Smooth muscle cell (in vitro differentiated cells): ENCODE measurements around the gene AP1M1. TPM values are rescaled to one million over a fixed set of nuclear protein-coding genes. Genes with fewer than 3 reads are reported as not detected.
A peak's percentile ranks its signal among the peaks of the same experiment; 100 is the strongest.

Source experiments
- DNase-seq: peaks from one replicate; lab custom pipeline; 2025; ENCODE audit not compliant: unreplicated experiment; lab: John Stamatoyannopoulos, UW
- H2AFZ ChIP-seq: fragments of 200-600 bp; sonication (generic); 2 replicates; pipeline ENCODE4 v1.6.0; 2016; ENCODE audit warnings: antibody characterized with exemption, low read depth, mild to moderate bottlenecking
- H3F3A ChIP-seq: fragments of 200-600 bp; sonication (generic); 2 replicates; pipeline ENCODE4 v1.6.0; 2017; ENCODE audit warnings: antibody characterized with exemption, low read depth
- H3K27ac ChIP-seq: fragments of 200-600 bp; sonication (generic); 2 replicates; pipeline ENCODE4 v1.5.1; 2016; ENCODE audit warnings: low read depth, mild to moderate bottlenecking
- H3K27me3 ChIP-seq: fragments of 200-600 bp; sonication (generic); 2 replicates; pipeline ENCODE4 v1.6.1; 2016; ENCODE audit warnings: low read depth, mild to moderate bottlenecking
- H3K36me3 ChIP-seq: fragments of 200-600 bp; sonication (generic); 2 replicates; pipeline ENCODE4 v1.5.1; 2016; ENCODE audit warnings: low read depth
- H3K4me1 ChIP-seq: fragments of 200-600 bp; sonication (generic); 2 replicates; pipeline ENCODE4 v1.5.1; 2016; ENCODE audit warnings: low read depth
- H3K4me2 ChIP-seq: fragments of 200-600 bp; sonication (generic); 2 replicates; pipeline ENCODE4 v1.6.0; 2016; ENCODE audit warnings: mild to moderate bottlenecking
- H3K4me3 ChIP-seq: fragments of 200-600 bp; sonication (generic); 2 replicates; pipeline ENCODE4 v1.5.1; 2016; ENCODE audit warnings: mild to moderate bottlenecking
- H3K79me2 ChIP-seq: fragments of 200-600 bp; sonication (generic); 2 replicates; pipeline ENCODE4 v1.6.0; 2016; ENCODE audit warnings: low read depth, mild to moderate bottlenecking
- H3K9ac ChIP-seq: fragments of 200-600 bp; sonication (generic); 2 replicates; pipeline ENCODE4 v1.6.0; 2016; ENCODE audit warnings: low read depth
- H3K9me3 ChIP-seq: fragments of 200-600 bp; sonication (generic); replicated peaks from 2 replicates; pipeline ENCODE4 v1.5.1; 2016; ENCODE audit warnings: low read depth
- H4K20me1 ChIP-seq: fragments of 200-600 bp; sonication (generic); 2 replicates; pipeline ENCODE4 v1.6.0; 2016; ENCODE audit warnings: low read depth
- WGBS: methylation state at CpG from one replicate; pipeline ENCODE4 v1.1.7; 2016; ENCODE audit warnings: low lambda C conversion rate; 5-methylcytosine and 5-hydroxymethylcytosine counted together
- polyA plus RNA-seq: library from polyadenylated mRNA; unstranded; fragments of >200 nt; fragmentation: Nextera tagmentation; extraction: Ambion mirVana; gene quantifications from 2 replicates; pipeline ENCODE4 v1.2.1, GENCODE V29; 2016
- total RNA-seq: library from RNA; depleted of rRNA; stranded (reverse); fragments of >200 nt; gene quantifications from 2 replicates; pipeline ENCODE4 v1.2.3, GENCODE V29; 2014
- TF ChIP-seq, protein P1 (sequence below): fragments of 200-600 bp; sonication (generic); IDR thresholded peaks from 2 replicates; pipeline ENCODE4 v1.5.1; 2017; ENCODE audit warnings: borderline replicate concordance, mild to moderate bottlenecking, antibody characterized with exemption; ENCODE audit not compliant: insufficient read depth, poor library complexity, severe bottlenecking

AP1M1 gene
- 53.8 and 70.6 TPM in 2 replicates for total RNA-seq
- 110 and 119 TPM in 2 replicates for polyA plus RNA-seq

DNA sequence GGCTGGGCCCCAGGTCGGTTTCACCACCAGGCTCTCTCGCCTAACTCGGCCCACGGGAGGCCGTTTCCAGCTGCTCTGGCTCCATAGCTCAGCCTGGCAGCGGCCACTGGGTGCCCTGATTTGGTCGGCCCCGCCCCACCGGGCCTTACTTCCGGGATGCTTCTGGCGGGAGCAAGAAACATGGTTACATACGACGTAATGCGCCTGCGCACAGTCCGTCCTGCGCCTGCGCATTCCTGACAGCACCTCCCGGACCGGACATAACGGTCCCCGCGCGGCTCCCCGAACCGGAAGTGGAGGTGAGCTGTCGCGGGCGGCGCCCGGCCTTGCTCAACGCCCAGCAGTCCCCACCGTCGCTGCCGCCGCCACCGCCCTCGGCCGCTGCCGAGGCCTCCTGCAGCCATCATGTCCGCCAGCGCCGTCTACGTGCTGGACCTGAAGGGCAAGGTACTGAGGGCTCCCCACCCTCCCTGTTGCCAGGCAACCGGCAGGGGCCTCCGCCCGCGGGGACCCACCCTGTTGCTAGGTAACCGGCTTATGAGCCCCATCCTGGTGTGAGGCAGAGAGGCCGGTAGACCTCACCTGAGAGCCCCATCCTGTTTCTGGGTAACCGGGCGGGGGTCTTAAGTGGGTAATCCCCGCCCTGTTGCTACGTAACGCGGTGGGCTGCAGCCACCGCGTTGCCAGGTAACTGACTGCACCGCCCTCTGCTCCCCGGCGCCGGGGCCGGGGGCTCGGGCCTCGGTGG lies at the start of gene AP1M1:
AP1M1 (plus strand) TSS at position 290 of the 748 bp plus-strand sequence; CDS start at position 406, 116 bp downstream.
- Histone ChIP-seq H3K9me3 (no peaks in the 10 kb centered on the region), H3K9ac (peak within 1 kb of the TSS; percentile 84), H3K4me1 (peaks cover 11% of the 10 kb centered on the region), H3K4me2 (peak within 1 kb of the TSS; percentile 99), H2AFZ (peak within 1 kb of the TSS; percentile 88), H3F3A (no peaks in the 10 kb centered on the region), H3K36me3 (no peaks in the 10 kb centered on the region), H3K27ac (peak within 1 kb of the TSS; percentile 44), H3K79me2 (peaks cover 46% of the 10 kb centered on the region), H3K4me3 (peak within 1 kb of the TSS; percentile 97), H3K27me3 (no peaks in the 10 kb centered on the region), H4K20me1 (peaks cover 36% of the 10 kb centered on the region)
- WGBS: under 1% methylated on average over 64 of the region's 65 CpGs
- peak; percentile 95 for DNase-seq
- TF ChIP-seq, protein P1, sequence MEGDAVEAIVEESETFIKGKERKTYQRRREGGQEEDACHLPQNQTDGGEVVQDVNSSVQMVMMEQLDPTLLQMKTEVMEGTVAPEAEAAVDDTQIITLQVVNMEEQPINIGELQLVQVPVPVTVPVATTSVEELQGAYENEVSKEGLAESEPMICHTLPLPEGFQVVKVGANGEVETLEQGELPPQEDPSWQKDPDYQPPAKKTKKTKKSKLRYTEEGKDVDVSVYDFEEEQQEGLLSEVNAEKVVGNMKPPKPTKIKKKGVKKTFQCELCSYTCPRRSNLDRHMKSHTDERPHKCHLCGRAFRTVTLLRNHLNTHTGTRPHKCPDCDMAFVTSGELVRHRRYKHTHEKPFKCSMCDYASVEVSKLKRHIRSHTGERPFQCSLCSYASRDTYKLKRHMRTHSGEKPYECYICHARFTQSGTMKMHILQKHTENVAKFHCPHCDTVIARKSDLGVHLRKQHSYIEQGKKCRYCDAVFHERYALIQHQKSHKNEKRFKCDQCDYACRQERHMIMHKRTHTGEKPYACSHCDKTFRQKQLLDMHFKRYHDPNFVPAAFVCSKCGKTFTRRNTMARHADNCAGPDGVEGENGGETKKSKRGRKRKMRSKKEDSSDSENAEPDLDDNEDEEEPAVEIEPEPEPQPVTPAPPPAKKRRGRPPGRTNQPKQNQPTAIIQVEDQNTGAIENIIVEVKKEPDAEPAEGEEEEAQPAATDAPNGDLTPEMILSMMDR: no peak

- H3K4me2 ChIP-seq: no peak overlapping the region
Observed at GRCh38 chr19:16148443-16149229, 49.1 kb upstream of the AP1M1 start.

GRCh38 chr19:16153582-16154336 lies 44.0 kb upstream of the AP1M1 start:
- H3K4me3 ChIP-seq: no peak overlapping the region
- no peak for DNase-seq
- TF ChIP-seq, protein P1: no peak
- no peaks in the 10 kb centered on the region for H3F3A ChIP-seq
- no peak overlapping the region for H2AFZ ChIP-seq
- 89% methylated on average over 11 of the region's 11 CpGs for WGBS
- H3K9ac ChIP-seq: no peak overlapping the region
- H4K20me1 ChIP-seq: no peaks in the 10 kb centered on the region
- H3K27ac ChIP-seq: no peak overlapping the region
- H3K79me2 ChIP-seq: no peaks in the 10 kb centered on the region
- H3K9me3 ChIP-seq: no peaks in the 10 kb centered on the region
- no peak overlapping the region for H3K4me2 ChIP-seq
- H3K36me3 ChIP-seq: no peaks in the 10 kb centered on the region
- H3K27me3 ChIP-seq: no peaks in the 10 kb centered on the region
- H3K4me1 ChIP-seq: no peaks in the 10 kb centered on the region

More at GRCh38 chr19:16148443-16149229, 49.1 kb upstream of the AP1M1 start:
- TF ChIP-seq, protein P1: no peak
- Histone ChIP-seq H4K20me1 (no peaks in the 10 kb centered on the region), H3K4me1 (no peaks in the 10 kb centered on the region), H3K27me3 (no peaks in the 10 kb centered on the region), H3K36me3 (no peaks in the 10 kb centered on the region), H3K9me3 (no peaks in the 10 kb centered on the region), H3K79me2 (no peaks in the 10 kb centered on the region), H3K4me3 (no peak overlapping the region), H3K9ac (no peak overlapping the region), H3F3A (no peaks in the 10 kb centered on the region), H3K27ac (no peak overlapping the region), H2AFZ (no peak overlapping the region)
- 91% methylated on average over 8 of the region's 8 CpGs for WGBS
- DNase-seq: no peak
